Measurements from ENCODE around the gene HNF1A. TPM values are rescaled to one million over a fixed set of nuclear protein-coding genes. Genes with fewer than 3 reads are reported as not detected.

HNF1A gene
- total and polyA plus RNA-seq, 2 of the 13 experiments (the other 11 are each of a cell fraction or from before 2014, with no cell fraction given), result 13.4 to 34.7 TPM

- TF ChIP-seq SMAD9 (CRISPR knock-in tag; IDR thresholded peaks at IDR 0.05) (no peak), ZNF570 (CRISPR knock-in tag; IDR thresholded peaks at IDR 0.05; ENCODE audit: borderline replicate concordance) (0 out of 2 replicates have a peak, but pooled peaks have one; percentile 84), TBX3 (IDR thresholded peaks at IDR 0.05; ENCODE audit: borderline replicate concordance) (no peak), ZNF670 (CRISPR knock-in tag; IDR thresholded peaks at IDR 0.05; ENCODE audit: borderline replicate concordance) (no peak; the same call in 1 of the 2 replicates), SMAD1 (CRISPR knock-in tag; IDR thresholded peaks at IDR 0.05; ENCODE audit: borderline replicate concordance, low read depth) (peak; percentile 75; the same call in 1 of the 2 replicates), SAFB2 (CRISPR knock-in tag; IDR thresholded peaks at IDR 0.05; ENCODE audit: borderline replicate concordance, low read depth) (0 out of 2 replicates have a peak, but pooled peaks have one; percentile 27), FOXP1 (IDR thresholded peaks at IDR 0.05) (0 out of 2 replicates have a peak, but pooled peaks have one; percentile 22), FOXP1 (CRISPR knock-in tag; IDR thresholded peaks at IDR 0.05) (peak; percentile 73), ZNF136 (CRISPR knock-in tag; IDR thresholded peaks at IDR 0.05; ENCODE audit: low read depth) (no peak; the same call in 1 of the 2 replicates), MYPOP (CRISPR knock-in tag; IDR thresholded peaks at IDR 0.05) (peak; percentile 72), AHR (CRISPR knock-in tag; IDR thresholded peaks at IDR 0.05) (no peak), ZMYM4 (CRISPR knock-in tag; IDR thresholded peaks at IDR 0.05) (peak; percentile 40; the same call in 1 of the 2 replicates), TFDP2 (CRISPR knock-in tag; IDR thresholded peaks at IDR 0.05) (peak; percentile 37; the same call in 1 of the 2 replicates), ZNF383 (CRISPR knock-in tag; IDR thresholded peaks at IDR 0.05; ENCODE audit: borderline replicate concordance) (no peak), KMT2A (CRISPR knock-in tag; IDR thresholded peaks at IDR 0.05) (peak; percentile 60; the same call in 1 of the 2 replicates), KDM2A (CRISPR knock-in tag; IDR thresholded peaks at IDR 0.05; ENCODE audit: borderline replicate concordance, low read depth) (peak; percentile 38; the same call in 1 of the 2 replicates), ZKSCAN8 (CRISPR knock-in tag; IDR thresholded peaks at IDR 0.05; ENCODE audit: borderline replicate concordance) (peak; percentile 75; the same call in 1 of the 2 replicates), ZNF512 (CRISPR knock-in tag; IDR thresholded peaks at IDR 0.05) (no peak), MIXL1 (CRISPR knock-in tag; IDR thresholded peaks at IDR 0.05) (no peak), RBAK (CRISPR knock-in tag; IDR thresholded peaks at IDR 0.05) (no peak), ZNF256 (CRISPR knock-in tag; conservative IDR thresholded peaks at IDR 0.05) (no peak), ZNF781 (CRISPR knock-in tag; IDR thresholded peaks at IDR 0.05; ENCODE audit: borderline replicate concordance, not compliant biosample characterization) (no peak), ZNF720 (CRISPR knock-in tag; IDR thresholded peaks at IDR 0.05) (no peak), HMGA1 (CRISPR knock-in tag; conservative IDR thresholded peaks at IDR 0.05) (no peak), TCF12 (IDR thresholded peaks at IDR 0.05) (no peak), TCF12 (CRISPR knock-in tag; IDR thresholded peaks at IDR 0.05) (peak; percentile 83; the same call in 1 of the 2 replicates), ZNF10 (CRISPR knock-in tag; IDR thresholded peaks at IDR 0.05; ENCODE audit: borderline replicate concordance, low read depth) (no peak), THAP11 (CRISPR knock-in tag; IDR thresholded peaks at IDR 0.05) (peak; percentile 60)
Measured at GRCh38 chr12:120978296-120979219, at the start of gene HNF1A (continued).

All from HepG2 (cell line).